HepG2 (cell line): ENCODE results near the gene SCGB1D2. TPM values are rescaled to one million over a fixed set of nuclear protein-coding genes. Genes with fewer than 3 reads are reported as not detected.

Source experiments
- FOXK1 ChIP-seq: sonication (generic); formaldehyde crosslinking; IDR thresholded peaks from 2 replicates; pipeline ENCODE4 v1.4.0; 2020; ENCODE audit warnings: low read depth, missing genetic modification reagents, borderline replicate concordance
- FOXO1 ChIP-seq: sonication (generic); formaldehyde crosslinking; IDR thresholded peaks from 2 replicates; pipeline ENCODE4 v1.4.0; 2020; ENCODE audit warnings: missing genetic modification reagents
- ONECUT2 ChIP-seq: sonication (generic); formaldehyde crosslinking; IDR thresholded peaks from 2 replicates; pipeline ENCODE4 v1.4.0; 2020; ENCODE audit warnings: missing genetic modification reagents
- RFX1 ChIP-seq: fragments of 450-650 bp; IDR thresholded peaks from 2 replicates; pipeline ENCODE4 v1.6.1; 2017
- ZNF251 ChIP-seq: sonication (generic); formaldehyde crosslinking; IDR thresholded peaks from 2 replicates; pipeline ENCODE4 v1.9.0; 2021; ENCODE audit warnings: mild to moderate bottlenecking, missing genetic modification reagents
- ZNF556 ChIP-seq: sonication (generic); formaldehyde crosslinking; IDR thresholded peaks from 2 replicates; pipeline ENCODE4 v1.4.0; 2020; ENCODE audit warnings: mild to moderate bottlenecking, missing genetic modification reagents, borderline replicate concordance
- polyA plus RNA-seq, 8 experiments: library from polyadenylated mRNA; depleted of rRNA in 3 of 8; stranded (reverse) in 7 of 8; unstranded in 1 of 8; fragments of >200 nt; fragmentation: Illumina TruSeq in 4 of 8; extraction: Trizol in 4 of 8; gene quantifications; 2 replicates each; pipeline versions ENCODE4 v1.2.1 to v1.2.3, GENCODE V29; 2011 to 2016; ENCODE audit warnings: low read depth in 4 of 8, missing spikeins in 1 of 8, mixed read lengths in 1 of 8; ENCODE audit not compliant: insufficient read depth in 1 of 8
- total RNA-seq, 5 experiments: library from RNA; depleted of rRNA; stranded (reverse); fragments of >200 nt; fragmentation: Illumina TruSeq; extraction: Trizol; gene quantifications; 2 replicates each; pipeline ENCODE4 v1.2.3, GENCODE V29; 2016; ENCODE audit warnings: low read depth in 1 of 5
- TF ChIP-seq, protein P1 (sequence below): sonication (generic); formaldehyde crosslinking; IDR thresholded peaks from 2 replicates; pipeline ENCODE4 v1.5.0; 2020; ENCODE audit warnings: mild to moderate bottlenecking, missing genetic modification reagents
- TF ChIP-seq, protein P2 (sequence below): sonication (generic); formaldehyde crosslinking; IDR thresholded peaks from 2 replicates; pipeline ENCODE4 v1.4.0; 2020; ENCODE audit warnings: missing genetic modification reagents, borderline replicate concordance
- TF ChIP-seq, protein P3 (sequence below): sonication (generic); formaldehyde crosslinking; IDR thresholded peaks from 2 replicates; pipeline ENCODE4 v1.9.0; 2021; ENCODE audit warnings: missing genetic modification reagents, borderline replicate concordance
- TF ChIP-seq, protein P4 (sequence below): sonication (generic); formaldehyde crosslinking; IDR thresholded peaks from 2 replicates; pipeline ENCODE4 v1.4.0; 2020; ENCODE audit warnings: mild to moderate bottlenecking, missing genetic modification reagents
- TF ChIP-seq, protein P5 (sequence below): IDR thresholded peaks from 2 replicates; pipeline ENCODE4 v1.6.1; 2012; ENCODE audit warnings: inconsistent platforms
- TF ChIP-seq, protein P6 (sequence below): sonication (generic); formaldehyde crosslinking; IDR thresholded peaks from 2 replicates; pipeline ENCODE4 v1.5.0; 2020; ENCODE audit warnings: missing genetic modification reagents
- TF ChIP-seq, protein P7 (sequence below): sonication (generic); formaldehyde crosslinking; IDR thresholded peaks from 2 replicates; pipeline ENCODE4 v1.4.0; 2020; ENCODE audit warnings: missing genetic modification reagents

SCGB1D2 gene
- total and polyA plus RNA-seq, 2 of the 13 experiments (the other 11 are each of a cell fraction or from before 2014, with no cell fraction given), result not detected

DNA sequence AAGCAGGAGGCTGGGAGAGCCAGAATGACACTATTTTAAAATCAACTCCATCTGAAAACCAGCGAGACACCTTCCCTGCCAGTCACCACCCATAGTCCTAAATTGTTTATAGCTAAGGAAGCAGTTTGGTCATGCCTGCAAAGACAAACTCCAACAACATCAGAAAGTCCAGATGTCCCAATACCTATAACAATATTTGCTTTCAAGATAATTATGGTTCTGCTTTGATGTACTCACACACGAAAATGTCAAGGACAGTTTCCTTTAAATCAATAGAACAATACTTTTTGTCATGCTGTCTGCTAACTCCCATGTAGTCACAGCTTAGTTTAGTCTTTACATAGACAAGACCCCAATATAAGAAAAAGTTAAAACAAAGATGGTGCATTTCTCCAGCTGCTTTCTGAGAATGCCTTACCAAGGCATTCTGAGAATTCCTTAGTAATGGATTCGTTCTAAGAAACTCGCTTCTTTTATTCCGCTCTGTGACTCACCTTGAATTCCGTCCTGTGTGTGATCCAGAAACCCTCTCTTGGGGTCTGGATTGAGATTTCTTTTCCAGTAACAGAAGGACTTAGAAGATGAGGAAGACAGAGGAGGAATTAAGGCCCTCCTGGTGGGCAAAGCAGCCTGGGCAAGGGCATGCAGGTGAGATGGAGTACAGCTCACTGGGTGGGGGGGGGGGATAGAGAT lies 18.4 kb downstream of the SCGB1D2 start (continued):
- TF ChIP-seq, protein P1, sequence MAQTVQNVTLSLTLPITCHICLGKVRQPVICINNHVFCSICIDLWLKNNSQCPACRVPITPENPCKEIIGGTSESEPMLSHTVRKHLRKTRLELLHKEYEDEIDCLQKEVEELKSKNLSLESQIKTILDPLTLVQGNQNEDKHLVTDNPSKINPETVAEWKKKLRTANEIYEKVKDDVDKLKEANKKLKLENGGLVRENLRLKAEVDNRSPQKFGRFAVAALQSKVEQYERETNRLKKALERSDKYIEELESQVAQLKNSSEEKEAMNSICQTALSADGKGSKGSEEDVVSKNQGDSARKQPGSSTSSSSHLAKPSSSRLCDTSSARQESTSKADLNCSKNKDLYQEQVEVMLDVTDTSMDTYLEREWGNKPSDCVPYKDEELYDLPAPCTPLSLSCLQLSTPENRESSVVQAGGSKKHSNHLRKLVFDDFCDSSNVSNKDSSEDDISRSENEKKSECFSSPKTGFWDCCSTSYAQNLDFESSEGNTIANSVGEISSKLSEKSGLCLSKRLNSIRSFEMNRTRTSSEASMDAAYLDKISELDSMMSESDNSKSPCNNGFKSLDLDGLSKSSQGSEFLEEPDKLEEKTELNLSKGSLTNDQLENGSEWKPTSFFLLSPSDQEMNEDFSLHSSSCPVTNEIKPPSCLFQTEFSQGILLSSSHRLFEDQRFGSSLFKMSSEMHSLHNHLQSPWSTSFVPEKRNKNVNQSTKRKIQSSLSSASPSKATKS (CRISPR knock-in tag), result 0 out of 2 replicates have a peak, but pooled peaks have one; percentile 25
- TF ChIP-seq, protein P2, sequence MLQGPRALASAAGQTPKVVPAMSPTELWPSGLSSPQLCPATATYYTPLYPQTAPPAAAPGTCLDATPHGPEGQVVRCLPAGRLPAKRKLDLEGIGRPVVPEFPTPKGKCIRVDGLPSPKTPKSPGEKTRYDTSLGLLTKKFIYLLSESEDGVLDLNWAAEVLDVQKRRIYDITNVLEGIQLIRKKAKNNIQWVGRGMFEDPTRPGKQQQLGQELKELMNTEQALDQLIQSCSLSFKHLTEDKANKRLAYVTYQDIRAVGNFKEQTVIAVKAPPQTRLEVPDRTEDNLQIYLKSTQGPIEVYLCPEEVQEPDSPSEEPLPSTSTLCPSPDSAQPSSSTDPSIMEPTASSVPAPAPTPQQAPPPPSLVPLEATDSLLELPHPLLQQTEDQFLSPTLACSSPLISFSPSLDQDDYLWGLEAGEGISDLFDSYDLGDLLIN (CRISPR knock-in tag), result no peak
- TF ChIP-seq FOXO1 (CRISPR knock-in tag), result peak; percentile 97
- peak; percentile 40; the same call in 1 of the 2 replicates for TF ChIP-seq ZNF556 (CRISPR knock-in tag)
- TF ChIP-seq, protein P3, sequence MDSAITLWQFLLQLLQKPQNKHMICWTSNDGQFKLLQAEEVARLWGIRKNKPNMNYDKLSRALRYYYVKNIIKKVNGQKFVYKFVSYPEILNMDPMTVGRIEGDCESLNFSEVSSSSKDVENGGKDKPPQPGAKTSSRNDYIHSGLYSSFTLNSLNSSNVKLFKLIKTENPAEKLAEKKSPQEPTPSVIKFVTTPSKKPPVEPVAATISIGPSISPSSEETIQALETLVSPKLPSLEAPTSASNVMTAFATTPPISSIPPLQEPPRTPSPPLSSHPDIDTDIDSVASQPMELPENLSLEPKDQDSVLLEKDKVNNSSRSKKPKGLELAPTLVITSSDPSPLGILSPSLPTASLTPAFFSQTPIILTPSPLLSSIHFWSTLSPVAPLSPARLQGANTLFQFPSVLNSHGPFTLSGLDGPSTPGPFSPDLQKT, result no peak
- no peak for TF ChIP-seq RFX1
- TF ChIP-seq ONECUT2 (CRISPR knock-in tag), result peak; percentile 90
- TF ChIP-seq, protein P4, sequence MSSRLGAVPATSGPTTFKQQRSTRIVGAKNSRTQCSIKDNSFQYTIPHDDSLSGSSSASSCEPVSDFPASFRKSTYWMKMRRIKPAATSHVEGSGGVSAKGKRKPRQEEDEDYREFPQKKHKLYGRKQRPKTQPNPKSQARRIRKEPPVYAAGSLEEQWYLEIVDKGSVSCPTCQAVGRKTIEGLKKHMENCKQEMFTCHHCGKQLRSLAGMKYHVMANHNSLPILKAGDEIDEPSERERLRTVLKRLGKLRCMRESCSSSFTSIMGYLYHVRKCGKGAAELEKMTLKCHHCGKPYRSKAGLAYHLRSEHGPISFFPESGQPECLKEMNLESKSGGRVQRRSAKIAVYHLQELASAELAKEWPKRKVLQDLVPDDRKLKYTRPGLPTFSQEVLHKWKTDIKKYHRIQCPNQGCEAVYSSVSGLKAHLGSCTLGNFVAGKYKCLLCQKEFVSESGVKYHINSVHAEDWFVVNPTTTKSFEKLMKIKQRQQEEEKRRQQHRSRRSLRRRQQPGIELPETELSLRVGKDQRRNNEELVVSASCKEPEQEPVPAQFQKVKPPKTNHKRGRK, result no peak
- TF ChIP-seq, protein P5, sequence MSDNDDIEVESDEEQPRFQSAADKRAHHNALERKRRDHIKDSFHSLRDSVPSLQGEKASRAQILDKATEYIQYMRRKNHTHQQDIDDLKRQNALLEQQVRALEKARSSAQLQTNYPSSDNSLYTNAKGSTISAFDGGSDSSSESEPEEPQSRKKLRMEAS, result peak; percentile 51; the same call in 1 of the 2 replicates
- TF ChIP-seq, protein P6, sequence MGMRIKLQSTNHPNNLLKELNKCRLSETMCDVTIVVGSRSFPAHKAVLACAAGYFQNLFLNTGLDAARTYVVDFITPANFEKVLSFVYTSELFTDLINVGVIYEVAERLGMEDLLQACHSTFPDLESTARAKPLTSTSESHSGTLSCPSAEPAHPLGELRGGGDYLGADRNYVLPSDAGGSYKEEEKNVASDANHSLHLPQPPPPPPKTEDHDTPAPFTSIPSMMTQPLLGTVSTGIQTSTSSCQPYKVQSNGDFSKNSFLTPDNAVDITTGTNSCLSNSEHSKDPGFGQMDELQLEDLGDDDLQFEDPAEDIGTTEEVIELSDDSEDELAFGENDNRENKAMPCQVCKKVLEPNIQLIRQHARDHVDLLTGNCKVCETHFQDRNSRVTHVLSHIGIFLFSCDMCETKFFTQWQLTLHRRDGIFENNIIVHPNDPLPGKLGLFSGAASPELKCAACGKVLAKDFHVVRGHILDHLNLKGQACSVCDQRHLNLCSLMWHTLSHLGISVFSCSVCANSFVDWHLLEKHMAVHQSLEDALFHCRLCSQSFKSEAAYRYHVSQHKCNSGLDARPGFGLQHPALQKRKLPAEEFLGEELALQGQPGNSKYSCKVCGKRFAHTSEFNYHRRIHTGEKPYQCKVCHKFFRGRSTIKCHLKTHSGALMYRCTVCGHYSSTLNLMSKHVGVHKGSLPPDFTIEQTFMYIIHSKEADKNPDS (CRISPR knock-in tag), result peak; percentile 79; the same call in 1 of the 2 replicates
- no peak for TF ChIP-seq ZNF251 (CRISPR knock-in tag)
- TF ChIP-seq, protein P7, sequence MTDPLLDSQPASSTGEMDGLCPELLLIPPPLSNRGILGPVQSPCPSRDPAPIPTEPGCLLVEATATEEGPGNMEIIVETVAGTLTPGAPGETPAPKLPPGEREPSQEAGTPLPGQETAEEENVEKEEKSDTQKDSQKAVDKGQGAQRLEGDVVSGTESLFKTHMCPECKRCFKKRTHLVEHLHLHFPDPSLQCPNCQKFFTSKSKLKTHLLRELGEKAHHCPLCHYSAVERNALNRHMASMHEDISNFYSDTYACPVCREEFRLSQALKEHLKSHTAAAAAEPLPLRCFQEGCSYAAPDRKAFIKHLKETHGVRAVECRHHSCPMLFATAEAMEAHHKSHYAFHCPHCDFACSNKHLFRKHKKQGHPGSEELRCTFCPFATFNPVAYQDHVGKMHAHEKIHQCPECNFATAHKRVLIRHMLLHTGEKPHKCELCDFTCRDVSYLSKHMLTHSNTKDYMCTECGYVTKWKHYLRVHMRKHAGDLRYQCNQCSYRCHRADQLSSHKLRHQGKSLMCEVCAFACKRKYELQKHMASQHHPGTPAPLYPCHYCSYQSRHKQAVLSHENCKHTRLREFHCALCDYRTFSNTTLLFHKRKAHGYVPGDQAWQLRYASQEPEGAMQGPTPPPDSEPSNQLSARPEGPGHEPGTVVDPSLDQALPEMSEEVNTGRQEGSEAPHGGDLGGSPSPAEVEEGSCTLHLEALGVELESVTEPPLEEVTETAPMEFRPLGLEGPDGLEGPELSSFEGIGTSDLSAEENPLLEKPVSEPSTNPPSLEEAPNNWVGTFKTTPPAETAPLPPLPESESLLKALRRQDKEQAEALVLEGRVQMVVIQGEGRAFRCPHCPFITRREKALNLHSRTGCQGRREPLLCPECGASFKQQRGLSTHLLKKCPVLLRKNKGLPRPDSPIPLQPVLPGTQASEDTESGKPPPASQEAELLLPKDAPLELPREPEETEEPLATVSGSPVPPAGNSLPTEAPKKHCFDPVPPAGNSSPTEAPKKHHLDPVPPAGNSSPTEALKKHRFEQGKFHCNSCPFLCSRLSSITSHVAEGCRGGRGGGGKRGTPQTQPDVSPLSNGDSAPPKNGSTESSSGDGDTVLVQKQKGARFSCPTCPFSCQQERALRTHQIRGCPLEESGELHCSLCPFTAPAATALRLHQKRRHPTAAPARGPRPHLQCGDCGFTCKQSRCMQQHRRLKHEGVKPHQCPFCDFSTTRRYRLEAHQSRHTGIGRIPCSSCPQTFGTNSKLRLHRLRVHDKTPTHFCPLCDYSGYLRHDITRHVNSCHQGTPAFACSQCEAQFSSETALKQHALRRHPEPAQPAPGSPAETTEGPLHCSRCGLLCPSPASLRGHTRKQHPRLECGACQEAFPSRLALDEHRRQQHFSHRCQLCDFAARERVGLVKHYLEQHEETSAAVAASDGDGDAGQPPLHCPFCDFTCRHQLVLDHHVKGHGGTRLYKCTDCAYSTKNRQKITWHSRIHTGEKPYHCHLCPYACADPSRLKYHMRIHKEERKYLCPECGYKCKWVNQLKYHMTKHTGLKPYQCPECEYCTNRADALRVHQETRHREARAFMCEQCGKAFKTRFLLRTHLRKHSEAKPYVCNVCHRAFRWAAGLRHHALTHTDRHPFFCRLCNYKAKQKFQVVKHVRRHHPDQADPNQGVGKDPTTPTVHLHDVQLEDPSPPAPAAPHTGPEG (CRISPR knock-in tag), result no peak
- TF ChIP-seq FOXK1 (CRISPR knock-in tag), result peak; percentile 87; the same call in 1 of the 2 replicates
